Gastrocnemius medialis (tissue), 4 donors: Measurements from ENCODE around the gene ACOT6. TPM values are rescaled to one million over a fixed set of nuclear protein-coding genes. Genes with fewer than 3 reads are reported as not detected.
"Not testable (repeated sequence)": the region's sequence is repeated elsewhere in the genome, so short reads cannot be mapped to it uniquely, and the experiment has no call there.

ENCODE experiments used
- ATAC-seq, 2 donors: fragments of 150-250 bp; one replicate each; pipeline ENCODE4 v1.9.1; 2016
- DNase-seq, 2 donors: peaks; one replicate each; pipeline ENCODE4 v3.0.0-alpha.2; 2019
- H3K27ac ChIP-seq, 4 donors: fragments of 200-600 bp; sonication (generic); 1 replicate in 1 of 4; 2 replicates in 3 of 4; pipeline ENCODE4 v1.5.1; 2016 to 2018; ENCODE audit warnings: mild to moderate bottlenecking in 2 of 4, moderate library complexity in 1 of 4
- H3K27me3 ChIP-seq, 3 donors: fragments of 200-600 bp; sonication (generic) in 2 of 3; 1 replicate in 1 of 3; 2 replicates in 2 of 3; pipeline versions ENCODE4 v1.5.1 to v1.6.0; 2016 to 2019; ENCODE audit warnings: mild to moderate bottlenecking in 1 of 3, moderate library complexity in 1 of 3
- H3K36me3 ChIP-seq, 2 donors: fragments of 200-600 bp; sonication (generic) in 1 of 2; one replicate each; pipeline ENCODE4 v1.5.1; 2017 to 2018
- H3K4me1 ChIP-seq, 2 donors: fragments of 200-600 bp; sonication (generic) in 1 of 2; one replicate each; pipeline ENCODE4 v1.5.1; 2016 to 2017; ENCODE audit warnings: mild to moderate bottlenecking in 2 of 2
- H3K4me3 ChIP-seq, 4 donors: fragments of 200-600 bp; sonication (generic) in 3 of 4; 1 replicate in 1 of 4; 2 replicates in 3 of 4; pipeline ENCODE4 v1.5.1; 2016 to 2019; ENCODE audit warnings: mild to moderate bottlenecking in 2 of 4
- H3K9me3 ChIP-seq, 3 donors: fragments of 200-600 bp; sonication (generic) in 2 of 3; 1 replicate in 1 of 3; 2 replicates in 2 of 3; pipeline ENCODE4 v1.5.1; 2016 to 2019
- CTCF ChIP-seq, 5 experiments: fragments of 450-650 bp in 3 of 5; fragments of 200-600 bp in 2 of 5; sonication (generic) in 2 of 5; IDR thresholded peaks in 4 of 5; conservative IDR thresholded peaks in 1 of 5; 1 replicate in 4 of 5; 2 replicates in 1 of 5; pipeline ENCODE4 v1.5.1; 2016 to 2019; ENCODE audit warnings: antibody characterized with exemption in 5 of 5, mild to moderate bottlenecking in 3 of 5, moderate library complexity in 3 of 5
- POLR2A ChIP-seq, 2 donors: fragments of 450-650 bp; IDR thresholded peaks; one replicate each; pipeline ENCODE4 v1.6.1; 2017; ENCODE audit warnings: antibody characterized with exemption in 2 of 2, mild to moderate bottlenecking in 2 of 2, moderate library complexity in 2 of 2
- in situ Hi-C, 4 donors: fragments of 200-750 bp; cut with MboI; loops; one replicate each; pipeline versions ENCODE4 v1.15.0 to v1.8.0; 2017; ENCODE audit warnings: low sequenced_read_pairs in 4 of 4
- intact Hi-C: fragments of 100-400 bp; cut with DNase I; formaldehyde crosslinking; loops from one replicate; pipeline ENCODE4 v1.15.1; 2023; ENCODE audit warnings: low total_unique reads
- total RNA-seq, 4 donors: library from RNA; depleted of rRNA; stranded (reverse); fragments of >200 nt; gene quantifications; one replicate each; pipeline versions ENCODE4 v1.1.0 to v1.2.3, GENCODE V29; 2016

Gene ACOT6
- total RNA-seq, 4 donors from 2014 or later: not detected

DNA sequence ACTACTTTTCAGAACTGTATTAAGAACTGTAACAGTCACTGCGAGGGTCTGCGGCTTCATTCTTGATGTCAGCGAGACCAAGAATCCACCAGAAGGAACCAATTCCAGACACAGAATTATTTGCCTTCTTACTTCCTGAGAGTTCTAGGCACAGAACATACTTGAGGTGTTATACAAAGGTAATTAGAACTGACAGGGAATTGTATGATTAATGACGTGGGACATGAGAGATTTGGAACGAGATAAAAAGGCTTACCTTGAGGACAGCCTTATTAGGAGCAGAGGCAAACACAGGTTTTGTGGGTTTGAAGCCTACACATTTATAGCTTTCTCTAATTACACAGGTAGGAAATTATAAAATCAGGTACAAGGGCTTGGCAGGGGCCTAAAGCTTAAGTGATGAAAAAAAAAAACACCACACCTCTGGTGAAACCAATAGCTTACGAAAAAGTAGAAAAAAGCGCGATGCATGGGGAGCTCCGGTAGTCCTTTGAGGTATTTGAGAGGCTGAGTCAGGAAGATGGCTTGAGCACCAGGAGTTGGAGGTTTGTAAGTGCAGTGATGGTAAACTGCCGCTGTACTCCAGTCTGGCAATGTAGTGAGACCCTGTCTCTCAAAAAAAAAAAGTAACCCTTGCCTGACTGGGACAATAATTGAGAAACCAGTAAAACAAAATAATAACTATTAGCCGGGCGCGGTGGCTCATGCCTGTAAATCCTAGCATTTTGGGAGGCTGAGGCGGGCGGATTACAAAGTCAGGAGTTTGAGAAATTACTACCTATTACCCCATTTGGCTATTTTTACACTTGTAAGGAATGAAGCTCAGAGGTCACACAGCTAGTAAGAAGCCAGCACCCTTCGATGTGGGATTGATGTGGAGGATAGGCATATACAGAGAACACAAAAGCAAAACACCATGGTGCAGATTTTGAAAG is 44.1 kb upstream of the ACOT6 start:
- intact Hi-C loops (loop anchor here (2.0 to 5.0 kb wide), 4 partner anchors 41 to 154 kb away; partner anchors contain the start of gene DNAL1), in situ Hi-C loops (loop anchor here in 1 of 4 donors (10.0 kb wide), 1 partner anchor 63 kb away; no protein-coding TSS in a partner anchor)
- H3K27me3 ChIP-seq: no peaks in the 10 kb centered on the region
- no peak for DNase-seq
- H3K27ac ChIP-seq: peak overlapping the region; percentile 88 to 98 (median 94)
- no peaks in the 10 kb centered on the region for H3K9me3 ChIP-seq
- peak in 1 of 2 donors; percentile 22 for ATAC-seq
- peak overlapping the region; percentile 56 to 81 (median 72) for H3K4me3 ChIP-seq
- TF ChIP-seq POLR2A (IDR thresholded peaks at IDR 0.05) (no peak), CTCF (IDR thresholded peaks at IDR 0.05 in 4 of 5, conservative IDR thresholded peaks at IDR 0.05 in 1 of 5) (no peak)
- no peaks in the 10 kb centered on the region for H3K36me3 ChIP-seq
- peaks cover 9 to 28% of the 10 kb centered on the region in 2 donors for H3K4me1 ChIP-seq

GRCh38 chr14:73568886-73569184 is 43.5 kb upstream of the ACOT6 start:
- intact Hi-C loops (loop anchor here (2.0 to 5.0 kb wide), 4 partner anchors 42 to 153 kb away; partner anchors contain the start of gene DNAL1), in situ Hi-C loops (loop anchor here in 1 of 4 donors (10.0 kb wide), 1 partner anchor 64 kb away; no protein-coding TSS in a partner anchor)
- not testable (repeated sequence) for ATAC-seq, H3K9me3 ChIP-seq, H3K27me3 ChIP-seq, DNase-seq, H3K36me3 ChIP-seq
- Histone ChIP-seq H3K27ac (peak overlapping the region; percentile 88 to 98 (median 94)), H3K4me1 (peaks cover 9 to 28% of the 10 kb centered on the region in 2 donors), H3K4me3 (peak overlapping the region; percentile 56 to 81 (median 72))

DNA sequence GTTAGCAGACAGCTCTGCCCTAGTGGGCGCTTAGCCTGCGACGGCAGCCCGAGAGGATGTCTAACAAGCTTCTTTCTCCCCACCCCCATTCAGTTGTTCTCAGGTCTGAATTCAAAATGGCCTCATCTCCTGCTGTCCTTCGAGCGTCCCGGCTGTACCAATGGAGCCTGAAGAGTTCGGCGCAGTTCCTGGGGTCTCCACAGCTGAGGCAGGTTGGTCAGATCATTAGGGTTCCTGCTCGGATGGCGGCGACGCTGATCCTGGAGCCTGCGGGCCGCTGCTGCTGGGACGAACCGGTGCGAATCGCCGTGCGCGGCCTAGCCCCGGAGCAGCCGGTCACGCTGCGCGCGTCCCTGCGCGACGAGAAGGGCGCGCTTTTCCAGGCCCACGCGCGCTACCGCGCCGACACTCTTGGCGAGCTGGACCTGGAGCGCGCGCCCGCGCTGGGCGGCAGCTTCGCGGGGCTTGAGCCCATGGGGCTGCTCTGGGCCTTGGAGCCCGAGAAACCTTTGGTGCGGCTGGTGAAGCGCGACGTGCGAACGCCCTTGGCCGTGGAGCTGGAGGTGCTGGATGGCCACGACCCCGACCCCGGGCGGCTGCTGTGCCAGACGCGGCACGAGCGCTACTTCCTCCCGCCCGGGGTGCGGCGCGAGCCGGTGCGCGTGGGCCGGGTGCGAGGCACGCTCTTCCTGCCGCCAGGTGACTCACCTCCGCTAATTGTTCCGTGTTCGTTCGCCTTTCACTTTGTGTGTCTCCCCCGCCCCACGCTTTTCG is 42.9 kb upstream of the ACOT6 start, which contains the start of gene ACOT2:
Gene ACOT2 (plus strand): TSS at position 29 of the 774 bp plus-strand sequence. CDS start 28 bp downstream, at position 57.
- TF ChIP-seq POLR2A (IDR thresholded peaks at IDR 0.05) (peak in 1 of 2 donors; percentile 68), CTCF (IDR thresholded peaks at IDR 0.05 in 4 of 5, conservative IDR thresholded peaks at IDR 0.05 in 1 of 5) (peak in 3 of 5 experiments; percentile 10 to 25 (median 15))
- DNase-seq (peak; percentile 66 to 94), ATAC-seq (peak; percentile 86 to 93)
- in situ Hi-C loops: loop anchor here in 1 of 4 donors (10.0 kb wide), 1 partner anchor 65 kb away; no protein-coding TSS in a partner anchor
- Histone ChIP-seq H3K4me3 (peak within 1 kb of the TSS; percentile 56 to 81 (median 72)), H3K4me1 (peaks cover 9 to 28% of the 10 kb centered on the region in 2 donors), H3K27ac (peak within 1 kb of the TSS; percentile 88 to 98 (median 94))
- not testable (repeated sequence) for H3K36me3 ChIP-seq, H3K9me3 ChIP-seq, H3K27me3 ChIP-seq
- intact Hi-C loops: loop anchor here (2.0 to 5.0 kb wide), 4 partner anchors 42 to 153 kb away; partner anchors contain the start of gene DNAL1

DNA sequence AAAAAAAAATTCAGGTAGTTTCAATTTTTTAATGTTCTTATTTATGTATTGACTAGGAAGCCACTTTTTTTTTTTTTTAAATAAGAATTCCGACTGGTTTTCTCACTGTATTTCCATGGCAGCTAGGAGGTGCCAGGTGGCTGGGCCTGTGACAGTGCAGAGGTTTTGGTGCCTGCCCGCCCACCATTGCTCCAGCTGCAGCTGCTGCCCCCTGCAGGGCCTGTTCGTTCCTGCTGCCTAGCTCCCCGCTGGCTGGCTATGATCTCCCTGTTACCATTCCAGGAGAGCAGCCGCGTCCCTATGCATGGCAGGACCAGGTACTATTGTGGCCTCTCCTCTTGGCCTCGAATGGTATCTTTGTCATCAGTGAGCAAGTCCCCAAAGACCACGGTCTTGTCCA is 41.4 kb upstream of the ACOT6 start:
- not testable (repeated sequence) for H3K36me3 ChIP-seq, H3K27me3 ChIP-seq, H3K9me3 ChIP-seq
- H3K27ac ChIP-seq: peak overlapping the region in 3 of 4 donors; percentile 91 to 98 (median 97)
- intact Hi-C loops: loop anchor here (2.0 to 5.0 kb wide), 2 partner anchors 34 to 62 kb away; partner anchors contain the start of gene ACOT1
- ATAC-seq (peak; percentile 41 to 57), DNase-seq (peak in 1 of 2 donors; percentile 71)
- H3K4me3 ChIP-seq: peak overlapping the region in 2 of 4 donors; percentile 71 to 81
- in situ Hi-C loops: loop anchor here in 2 of 4 donors (10.0 kb wide), 2 partner anchors 46 to 66 kb away; no protein-coding TSS in a partner anchor
- peaks cover 9 to 28% of the 10 kb centered on the region in 2 donors for H3K4me1 ChIP-seq
- TF ChIP-seq CTCF (IDR thresholded peaks at IDR 0.05 in 4 of 5, conservative IDR thresholded peaks at IDR 0.05 in 1 of 5): peak; percentile 38 to 67 (median 54)

DNA sequence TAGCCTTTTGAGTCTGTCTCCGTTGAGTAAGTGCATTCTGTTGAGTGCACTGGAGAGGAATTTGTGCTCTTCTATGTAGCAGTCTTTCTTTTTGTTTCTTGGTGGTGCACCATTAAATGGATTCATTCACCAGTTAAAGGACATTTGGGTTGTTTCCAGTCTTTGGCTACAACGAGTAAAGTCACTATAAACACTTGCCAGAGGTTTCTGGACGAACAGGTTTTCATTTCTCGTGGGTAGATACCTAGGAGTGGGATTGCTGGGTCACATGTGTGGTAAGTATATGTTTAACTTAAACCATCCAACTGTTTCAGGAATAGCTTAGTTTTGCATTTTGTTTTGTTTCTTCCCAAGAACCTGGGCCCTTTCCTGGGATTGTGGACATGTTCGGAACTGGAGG is 39.3 kb upstream of the ACOT6 start:
- Histone ChIP-seq H3K4me1 (peaks cover 6 to 25% of the 10 kb centered on the region in 2 donors), H3K27ac (peak overlapping the region in 1 of 4 donors; percentile 61)
- in situ Hi-C loops (loop anchor here in 2 of 4 donors (10.0 kb wide), 2 partner anchors 48 to 68 kb away; no protein-coding TSS in a partner anchor), intact Hi-C loops (loop anchor here (5.0 kb wide), 1 partner anchor 36 kb away; the partner anchor contains the start of gene ACOT1)
- not testable (repeated sequence) for H3K9me3 ChIP-seq, H3K27me3 ChIP-seq, H3K36me3 ChIP-seq, ATAC-seq, DNase-seq, H3K4me3 ChIP-seq

GRCh38 chr14:73573740-73574139 is 38.6 kb upstream of the ACOT6 start:
- Histone ChIP-seq H3K27ac (peak overlapping the region in 1 of 4 donors; percentile 61), H3K4me1 (peaks cover 0 to 21% of the 10 kb centered on the region in 2 donors)
- intact Hi-C loops (loop anchor here (5.0 kb wide), 1 partner anchor 36 kb away; the partner anchor contains the start of gene ACOT1), in situ Hi-C loops (loop anchor here in 2 of 4 donors (10.0 kb wide), 2 partner anchors 49 to 69 kb away; no protein-coding TSS in a partner anchor)
- H3K9me3 ChIP-seq, DNase-seq, H3K27me3 ChIP-seq, H3K36me3 ChIP-seq, H3K4me3 ChIP-seq, ATAC-seq: not testable (repeated sequence)

- H3K9me3 ChIP-seq, ATAC-seq, H3K36me3 ChIP-seq, H3K4me3 ChIP-seq, H3K27me3 ChIP-seq, H3K27ac ChIP-seq, DNase-seq: not testable (repeated sequence)
- H3K4me1 ChIP-seq: peaks cover 0 to 20% of the 10 kb centered on the region in 2 donors
- in situ Hi-C loops (loop anchor here in 2 of 4 donors (10.0 kb wide), 2 partner anchors 49 to 69 kb away; no protein-coding TSS in a partner anchor), intact Hi-C loops (loop anchor here (5.0 kb wide), 1 partner anchor 37 kb away; the partner anchor contains the start of gene ACOT1)
Observed at GRCh38 chr14:73574251-73574650, 38.1 kb upstream of the ACOT6 start.
